Muscle layer of colon (tissue), 2 donors: ENCODE data around the gene OR2F1.

Experiments
- H3K27ac ChIP-seq: one replicate; pipeline ENCODE4 v1.7.0; 2013; ENCODE audit warnings: low read depth, mild to moderate bottlenecking, low read length, moderate library complexity
- H3K27me3 ChIP-seq, 2 donors: one replicate each; pipeline ENCODE4 v1.7.0; 2013; ENCODE audit warnings: low read length in 2 of 2, mild to moderate bottlenecking in 2 of 2; ENCODE audit not compliant: insufficient read depth in 2 of 2, control insufficient read depth in 1 of 2
- H3K36me3 ChIP-seq: one replicate; pipeline ENCODE4 v1.7.0; 2013; ENCODE audit warnings: mild to moderate bottlenecking, low read length; ENCODE audit not compliant: insufficient read depth
- H3K4me1 ChIP-seq: one replicate; pipeline ENCODE4 v1.7.0; 2013; ENCODE audit warnings: mild to moderate bottlenecking, low read length; ENCODE audit not compliant: insufficient read depth
- H3K4me3 ChIP-seq, 2 donors: one replicate each; pipeline ENCODE4 v1.7.0; 2013; ENCODE audit warnings: low read length in 2 of 2, low read depth in 1 of 2, mild to moderate bottlenecking in 1 of 2, moderate library complexity in 1 of 2
- H3K9ac ChIP-seq: one replicate; pipeline ENCODE4 v1.7.0; 2013; ENCODE audit warnings: low read length
- H3K9me3 ChIP-seq: one replicate; pipeline ENCODE4 v1.7.0; 2013; ENCODE audit warnings: mild to moderate bottlenecking, low read length
- donor health status: abdominal sarcoma.
- donor health status: Adenocarcinoma of cecum.

Gene OR2F1

GRCh38 chr7:144011458-144012230 lies 57.0 kb downstream of the OR2F1 start:
- Histone ChIP-seq H3K4me1 (no peaks in the 10 kb centered on the region), H3K9me3 (no peaks in the 10 kb centered on the region)

More at GRCh38 chr7:144011458-144012230, 57.0 kb downstream of the OR2F1 start:
- Histone ChIP-seq H3K4me3 (no peak overlapping the region), H3K27me3 (no peaks in the 10 kb centered on the region), H3K36me3 (no peaks in the 10 kb centered on the region), H3K27ac (no peak overlapping the region), H3K9ac (no peak overlapping the region)
